H9 (cell line): ENCODE measurements around the gene DNM1. TPM values are rescaled to one million over a fixed set of nuclear protein-coding genes. Genes with fewer than 3 reads are reported as not detected.

Experiments used
- DNase-seq: peaks from one replicate; pipeline ENCODE4 v3.0.0-alpha.2; 2017
- H2AFZ ChIP-seq: one replicate; pipeline ENCODE4 v1.6.1; 2013; ENCODE audit warnings: mild to moderate bottlenecking, low read length, control low read depth, moderate library complexity
- H2AK5ac ChIP-seq: 2 replicates; pipeline ENCODE4 v1.6.1; 2013; ENCODE audit warnings: low read length, control low read depth, mixed read lengths; ENCODE audit not compliant: insufficient read length
- H2BK120ac ChIP-seq: one replicate; pipeline ENCODE4 v1.6.1; 2013; ENCODE audit warnings: low read depth, mild to moderate bottlenecking, low read length, control low read depth, inconsistent platforms; ENCODE audit not compliant: poor library complexity, severe bottlenecking
- H2BK12ac ChIP-seq: 2 replicates; pipeline ENCODE4 v1.6.1; 2013; ENCODE audit warnings: low read length, control low read depth, mixed read lengths, low read depth; ENCODE audit not compliant: insufficient read length
- H2BK15ac ChIP-seq: 2 replicates; pipeline ENCODE4 v1.6.1; 2013; ENCODE audit warnings: low read depth, low read length, control low read depth
- H2BK20ac ChIP-seq: one replicate; pipeline ENCODE4 v1.6.1; 2013; ENCODE audit warnings: low read depth, mild to moderate bottlenecking, low read length, control low read depth, inconsistent platforms; ENCODE audit not compliant: poor library complexity, severe bottlenecking
- H2BK5ac ChIP-seq: 2 replicates; pipeline ENCODE4 v1.6.1; 2013; ENCODE audit warnings: low read length, control low read depth, mixed read lengths; ENCODE audit not compliant: insufficient read length
- H3K14ac ChIP-seq: 2 replicates; pipeline ENCODE4 v1.6.1; 2013; ENCODE audit warnings: low read length, control low read depth; ENCODE audit not compliant: insufficient read depth
- H3K18ac ChIP-seq: 2 replicates; pipeline ENCODE4 v1.6.1; 2013; ENCODE audit warnings: low read depth, mild to moderate bottlenecking, mixed read lengths, low read length, control low read depth; ENCODE audit not compliant: insufficient read length
- H3K23ac ChIP-seq: 2 replicates; pipeline ENCODE4 v1.6.1; 2013; ENCODE audit warnings: low read length, control low read depth, mixed read lengths, low read depth; ENCODE audit not compliant: insufficient read length
- H3K23me2 ChIP-seq: 2 replicates; pipeline ENCODE4 v1.6.1; 2013; ENCODE audit warnings: low read depth, mild to moderate bottlenecking, mixed read lengths, low read length, control low read depth; ENCODE audit not compliant: insufficient read length, poor library complexity, severe bottlenecking
- H3K27ac ChIP-seq: 2 replicates; pipeline ENCODE4 v1.5.1; 2013; ENCODE audit warnings: low read length, control low read depth, mixed read lengths, low read depth; ENCODE audit not compliant: insufficient read length
- H3K27me3 ChIP-seq: 2 replicates; pipeline ENCODE4 v1.6.1; 2013; ENCODE audit warnings: low read length, control low read depth, inconsistent platforms; ENCODE audit not compliant: insufficient read depth
- H3K4ac ChIP-seq: 2 replicates; pipeline ENCODE4 v1.6.1; 2013; ENCODE audit warnings: low read depth, mild to moderate bottlenecking, control low read depth, inconsistent platforms, low read length, moderate library complexity
- H3K4me1 ChIP-seq: 2 replicates; pipeline ENCODE4 v1.6.1; 2013; ENCODE audit warnings: low read length, control low read depth, inconsistent platforms; ENCODE audit not compliant: insufficient read depth
- H3K4me2 ChIP-seq: 2 replicates; pipeline ENCODE4 v1.6.1; 2013; ENCODE audit warnings: low read length, control low read depth, mixed read lengths; ENCODE audit not compliant: insufficient read length, insufficient read depth
- H3K56ac ChIP-seq: 2 replicates; pipeline ENCODE4 v1.6.1; 2013; ENCODE audit warnings: low read depth, mild to moderate bottlenecking, mixed read lengths, low read length, control low read depth; ENCODE audit not compliant: insufficient read length
- H3K79me1 ChIP-seq: 2 replicates; pipeline ENCODE4 v1.6.1; 2013; ENCODE audit warnings: low read depth, mild to moderate bottlenecking, moderate library complexity, low read length, control low read depth, inconsistent platforms; ENCODE audit not compliant: insufficient read depth, poor library complexity, severe bottlenecking
- H3K79me2 ChIP-seq: 2 replicates; pipeline ENCODE4 v1.6.1; 2013; ENCODE audit warnings: low read length, control low read depth, inconsistent platforms; ENCODE audit not compliant: insufficient read depth
- H3K9ac ChIP-seq: 2 replicates; pipeline ENCODE4 v1.6.1; 2013; ENCODE audit warnings: low read length, control low read depth, mixed read lengths; ENCODE audit not compliant: insufficient read length; ENCODE audit errors: extremely low read depth
- H3K9me3 ChIP-seq: one replicate; pipeline ENCODE4 v1.6.1; 2013; ENCODE audit warnings: low read depth, low read length, inconsistent platforms; ENCODE audit not compliant: control insufficient read depth
- H3T11ph ChIP-seq: one replicate; pipeline ENCODE4 v1.6.1; 2013; ENCODE audit warnings: mild to moderate bottlenecking, low read length, control low read depth, inconsistent platforms
- H4K20me1 ChIP-seq: one replicate; pipeline ENCODE4 v1.6.1; 2013; ENCODE audit not compliant: control insufficient read depth, insufficient read length, insufficient read depth
- H4K5ac ChIP-seq: 2 replicates; pipeline ENCODE4 v1.6.1; 2013; ENCODE audit warnings: low read depth, mild to moderate bottlenecking, mixed read lengths, low read length, control low read depth; ENCODE audit not compliant: insufficient read length
- H4K8ac ChIP-seq: replicated peaks from 2 replicates; pipeline ENCODE4 v1.6.1; 2013; ENCODE audit warnings: low read length, control low read depth, mixed read lengths, low read depth; ENCODE audit not compliant: insufficient read length
- H4K91ac ChIP-seq: 2 replicates; pipeline ENCODE4 v1.6.1; 2013; ENCODE audit warnings: low read depth, mild to moderate bottlenecking, moderate library complexity, mixed read lengths, low read length, control low read depth; ENCODE audit not compliant: insufficient read length
- H3K27ac Mint-ChIP-seq, 3 experiments: 2 replicates in 2 of 3; 3 replicates in 1 of 3; pipeline ENCODE4 v1.8.0; 2020 to 2021; ENCODE audit warnings: mixed read lengths in 3 of 3, mild to moderate bottlenecking in 1 of 3, moderate library complexity in 1 of 3
- H3K27me3 Mint-ChIP-seq: 2 replicates; pipeline ENCODE4 v1.8.0; 2021; ENCODE audit warnings: low read depth, mild to moderate bottlenecking, moderate library complexity, mixed read lengths
- H3K36me3 Mint-ChIP-seq, 3 experiments: 2 replicates in 2 of 3; 3 replicates in 1 of 3; pipeline ENCODE4 v1.8.0; 2020 to 2021; ENCODE audit warnings: low read depth in 3 of 3, mixed read lengths in 3 of 3; ENCODE audit not compliant: insufficient read depth in 1 of 3
- H3K4me1 Mint-ChIP-seq, 2 experiments: 2 replicates each; pipeline ENCODE4 v1.8.0; 2020; ENCODE audit warnings: mixed read lengths in 2 of 2
- H3K4me3 Mint-ChIP-seq, 2 experiments: 2 replicates in 1 of 2; 3 replicates in 1 of 2; pipeline ENCODE4 v1.8.0; 2020 to 2021; ENCODE audit warnings: mild to moderate bottlenecking in 2 of 2, mixed read lengths in 2 of 2, moderate library complexity in 1 of 2
- H3K9me3 Mint-ChIP-seq, 2 experiments: 2 replicates in 1 of 2; 3 replicates in 1 of 2; pipeline ENCODE4 v1.8.0; 2020; ENCODE audit warnings: mild to moderate bottlenecking in 2 of 2, mixed read lengths in 2 of 2, moderate library complexity in 1 of 2
- CTCF ChIP-seq: fragments of 200-600 bp; sonication (generic); conservative IDR thresholded peaks from 3 replicates; pipeline ENCODE4 v1.8.0; 2021; ENCODE audit warnings: antibody characterized with exemption, mild to moderate bottlenecking
- WGBS: extraction: QIAGEN DNeasy Blood & Tissue Kit; methylation state at CpG from one replicate; pipeline ENCODE4 v1.1.7; 2013; ENCODE audit warnings: missing lambda C conversion rate, low lambda C conversion rate, mixed read lengths; ENCODE audit not compliant: insufficient read length; ENCODE audit errors: extremely low coverage; 5-methylcytosine and 5-hydroxymethylcytosine counted together
- total RNA-seq: library from RNA; stranded (reverse); gene quantifications from 2 replicates; pipeline ENCODE4 v1.2.1, GENCODE V29; 2021

Gene DNM1
- total RNA-seq, 1 experiment from 2014 or later, result 58.0 TPM

GRCh38 chr9:128219831-128220230, 16.7 kb downstream of the DNM1 start:
- no peak overlapping the region for H2BK12ac ChIP-seq
- no peak overlapping the region for H3K9ac ChIP-seq
- TF ChIP-seq CTCF, result no peak
- no peaks in the 10 kb centered on the region for H3K9me3 ChIP-seq
- no peak overlapping the region for H2BK15ac ChIP-seq
- no peak overlapping the region for H2BK120ac ChIP-seq
- no peak overlapping the region for H3K23ac ChIP-seq
- no peaks in the 10 kb centered on the region for H3K4me1 ChIP-seq
- H3K56ac ChIP-seq, result no peak overlapping the region
- no peaks in the 10 kb centered on the region for H3K79me2 ChIP-seq
- no peak overlapping the region for H3K27ac ChIP-seq
- H3K23me2 ChIP-seq, result peaks cover 3% of the 10 kb centered on the region
- no peak overlapping the region for H3K4ac ChIP-seq
- no peak for DNase-seq
- H4K5ac ChIP-seq, result no peak overlapping the region
- H2AFZ ChIP-seq, result no peak overlapping the region
- H3K4me2 ChIP-seq, result no peak overlapping the region
- peaks cover 12 to 14% of the 10 kb centered on the region in 2 experiments for H3K4me1 Mint-ChIP-seq
- no peak overlapping the region for H3K18ac ChIP-seq
- H4K91ac ChIP-seq, result no peak overlapping the region
- no peaks in the 10 kb centered on the region for H3K79me1 ChIP-seq
- H4K20me1 ChIP-seq, result peaks cover 4% of the 10 kb centered on the region
- H2AK5ac ChIP-seq, result no peak overlapping the region
- no CpG with 5 or more reads among the region's 9 CpGs for WGBS
- peaks cover 11 to 37% (median 34%) of the 10 kb centered on the region in 3 experiments for H3K36me3 Mint-ChIP-seq
- H3K27me3 ChIP-seq, result no peaks in the 10 kb centered on the region
- no peak overlapping the region for H3K14ac ChIP-seq
- H3T11ph ChIP-seq, result no peak overlapping the region
- no peaks in the 10 kb centered on the region for H3K9me3 Mint-ChIP-seq
- no peak overlapping the region for H3K4me3 Mint-ChIP-seq
- no peak overlapping the region for H4K8ac ChIP-seq
- H2BK5ac ChIP-seq, result no peak overlapping the region
- no peak overlapping the region for H2BK20ac ChIP-seq
- H3K27me3 Mint-ChIP-seq, result no peaks in the 10 kb centered on the region; the same call in 1 of the 2 replicates
- H3K27ac Mint-ChIP-seq, result no peak overlapping the region
